Peyer's patch (tissue), 4 donors: ENCODE data around the gene ATG2B. TPM values are rescaled to one million over a fixed set of nuclear protein-coding genes. Genes with fewer than 3 reads are reported as not detected.

Experiments used
- DNase-seq, 3 donors: peaks; one replicate each; pipeline ENCODE4 v3.0.0-alpha.2; 2017 to 2019
- H3K27ac ChIP-seq, 4 donors: fragments of 200-600 bp; sonication (generic); one replicate each; pipeline ENCODE4 v1.5.1; 2016 to 2019
- H3K27me3 ChIP-seq, 2 donors: fragments of 200-600 bp; sonication (generic); one replicate each; pipeline ENCODE4 v1.5.1; 2019
- H3K36me3 ChIP-seq, 3 donors: fragments of 200-600 bp; sonication (generic); one replicate each; pipeline ENCODE4 v1.5.1; 2016 to 2019
- H3K4me1 ChIP-seq, 4 donors: fragments of 200-600 bp; sonication (generic); one replicate each; pipeline ENCODE4 v1.5.1; 2016 to 2019
- H3K4me3 ChIP-seq, 4 donors: fragments of 200-600 bp; sonication (generic); 1 replicate in 3 of 4; 2 replicates in 1 of 4; pipeline ENCODE4 v1.5.1; 2016 to 2019; ENCODE audit warnings: mild to moderate bottlenecking in 1 of 4
- H3K9me3 ChIP-seq, 4 donors: fragments of 200-600 bp; sonication (generic); one replicate each; pipeline ENCODE4 v1.5.1; 2016 to 2019; ENCODE audit warnings: mild to moderate bottlenecking in 1 of 4
- CTCF ChIP-seq, 6 experiments: fragments of 450-650 bp in 4 of 6; fragments of 200-600 bp in 2 of 6; sonication (generic) in 1 of 6; IDR thresholded peaks; one replicate each; pipeline ENCODE4 v1.5.1; 2017 to 2019; ENCODE audit warnings: antibody characterized with exemption in 6 of 6, mild to moderate bottlenecking in 3 of 6, moderate library complexity in 1 of 6
- POLR2A ChIP-seq, 2 donors: fragments of 450-650 bp; IDR thresholded peaks; one replicate each; pipeline ENCODE4 v1.5.1; 2017; ENCODE audit warnings: antibody characterized with exemption in 2 of 2, mild to moderate bottlenecking in 2 of 2, moderate library complexity in 2 of 2
- total RNA-seq, 4 donors: library from RNA; depleted of rRNA; stranded (reverse); fragments of >200 nt; gene quantifications; one replicate each; pipeline ENCODE4 v1.1.0, GENCODE V29; 2016

The ATG2B gene
- total RNA-seq, 4 donors from 2014 or later = 39.8 to 85.8 (median 47.4) TPM

DNA sequence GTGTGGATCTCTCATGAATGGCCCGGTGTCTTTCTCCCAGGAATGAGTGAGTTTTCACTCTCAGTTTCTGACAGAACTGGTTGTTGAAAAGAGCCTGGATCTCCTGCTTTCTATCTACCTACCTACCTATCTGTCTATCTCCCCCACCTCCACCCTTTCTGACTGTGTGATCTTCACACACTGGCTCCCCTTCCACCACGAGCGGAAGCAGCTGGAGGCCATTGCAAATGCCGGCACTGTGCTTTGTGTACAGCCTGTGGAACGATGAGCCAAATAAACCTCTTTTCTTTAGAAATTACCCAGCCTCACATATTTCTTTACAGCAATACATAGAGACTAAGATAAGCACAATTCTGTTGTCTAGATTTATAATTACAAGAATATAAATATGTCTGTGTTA lies 7.4 kb upstream of the ATG2B start:
- no peak for DNase-seq
- Histone ChIP-seq H3K4me1 (peaks cover 0 to 6% (median 0%) of the 10 kb centered on the region in 4 donors), H3K36me3 (no peaks in the 10 kb centered on the region), H3K27ac (no peak overlapping the region), H3K4me3 (no peak overlapping the region), H3K9me3 (no peaks in the 10 kb centered on the region), H3K27me3 (no peaks in the 10 kb centered on the region)
- TF ChIP-seq POLR2A (IDR thresholded peaks at IDR 0.05) (no peak), CTCF (IDR thresholded peaks at IDR 0.05) (no peak)

DNA sequence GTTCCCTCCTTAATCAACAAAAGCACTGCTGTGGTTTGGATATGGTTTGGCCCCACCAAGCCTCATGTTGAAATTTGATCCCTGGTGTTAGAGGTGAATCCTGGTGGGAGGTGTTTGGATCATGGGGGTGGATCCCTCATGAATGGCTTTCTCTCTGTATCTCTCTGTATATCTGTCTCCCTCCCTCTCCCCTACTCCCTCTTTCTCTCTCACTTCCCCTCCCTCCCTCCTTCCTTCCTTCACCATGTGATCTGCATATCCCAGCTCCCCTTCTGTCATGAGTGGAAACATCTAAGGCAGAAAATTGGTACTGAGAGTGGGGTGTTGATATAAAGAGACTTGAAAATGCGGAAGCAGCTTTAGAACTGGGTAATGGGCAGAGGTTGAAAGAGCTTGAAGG lies 5.4 kb upstream of the ATG2B start:
- no peak overlapping the region for H3K27ac ChIP-seq
- H3K36me3 ChIP-seq = no peaks in the 10 kb centered on the region
- no peak for DNase-seq
- no peaks in the 10 kb centered on the region for H3K9me3 ChIP-seq
- TF ChIP-seq POLR2A (IDR thresholded peaks at IDR 0.05) (no peak), CTCF (IDR thresholded peaks at IDR 0.05) (no peak)
- H3K4me1 ChIP-seq = peaks cover 0 to 13% (median 1%) of the 10 kb centered on the region in 4 donors
- H3K4me3 ChIP-seq = no peak overlapping the region
- H3K27me3 ChIP-seq = no peaks in the 10 kb centered on the region

GRCh38 chr14:96364962-96365361 lies 1.8 kb upstream of the ATG2B start:
- H3K36me3 ChIP-seq = no peaks in the 10 kb centered on the region
- H3K27me3 ChIP-seq = no peaks in the 10 kb centered on the region
- H3K4me3 ChIP-seq = peak overlapping the region in 2 of 4 donors; percentile 96 to 99
- TF ChIP-seq CTCF (IDR thresholded peaks at IDR 0.05) = no peak
- peak; percentile 40 to 86 for TF ChIP-seq POLR2A (IDR thresholded peaks at IDR 0.05)
- no peak for DNase-seq
- H3K27ac ChIP-seq = peak overlapping the region in 3 of 4 donors; percentile 47 to 99 (median 89)
- no peaks in the 10 kb centered on the region for H3K9me3 ChIP-seq
- peaks cover 0 to 31% (median 1%) of the 10 kb centered on the region in 4 donors for H3K4me1 ChIP-seq

DNA sequence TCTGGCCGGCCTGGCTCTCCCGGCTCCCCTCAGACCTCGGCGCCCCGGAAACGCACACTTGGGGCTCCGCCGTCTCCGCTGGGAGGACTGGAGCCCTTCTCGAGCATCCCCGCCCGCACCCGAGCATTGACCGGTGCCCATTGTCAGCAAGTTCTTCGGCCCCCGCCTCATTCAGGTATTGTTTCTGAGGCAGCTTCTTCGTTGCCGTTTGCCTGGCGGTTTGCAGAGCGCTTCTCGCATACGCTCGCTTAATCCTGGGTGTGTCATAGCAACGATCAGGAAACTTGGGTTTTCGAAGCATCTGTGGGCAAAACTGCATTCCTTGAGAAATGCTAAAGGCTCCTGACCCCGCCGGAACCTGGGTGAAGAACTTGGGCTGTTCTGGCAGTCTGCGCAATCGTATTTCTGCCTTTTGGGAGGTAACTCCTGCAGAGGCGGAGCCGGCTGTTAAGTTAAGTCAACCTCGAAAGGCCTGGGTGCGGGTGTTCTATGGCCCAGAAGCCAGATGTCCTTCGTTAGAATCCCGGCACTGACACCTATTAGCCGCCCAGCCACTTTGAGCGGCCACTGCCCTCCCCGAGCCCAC lies 703 bp upstream of the ATG2B start:
- peaks cover 0 to 37% (median 1%) of the 10 kb centered on the region in 4 donors for H3K4me1 ChIP-seq
- H3K27me3 ChIP-seq = no peaks in the 10 kb centered on the region
- H3K27ac ChIP-seq = peak overlapping the region; percentile 81 to 99 (median 90)
- H3K4me3 ChIP-seq = peak overlapping the region; percentile 54 to 99 (median 86)
- no peaks in the 10 kb centered on the region for H3K36me3 ChIP-seq
- DNase-seq = peak; percentile 36 to 77 (median 75)
- no peaks in the 10 kb centered on the region for H3K9me3 ChIP-seq
- peak; percentile 55 to 70 for TF ChIP-seq POLR2A (IDR thresholded peaks at IDR 0.05)
- TF ChIP-seq CTCF (IDR thresholded peaks at IDR 0.05) = no peak

DNA sequence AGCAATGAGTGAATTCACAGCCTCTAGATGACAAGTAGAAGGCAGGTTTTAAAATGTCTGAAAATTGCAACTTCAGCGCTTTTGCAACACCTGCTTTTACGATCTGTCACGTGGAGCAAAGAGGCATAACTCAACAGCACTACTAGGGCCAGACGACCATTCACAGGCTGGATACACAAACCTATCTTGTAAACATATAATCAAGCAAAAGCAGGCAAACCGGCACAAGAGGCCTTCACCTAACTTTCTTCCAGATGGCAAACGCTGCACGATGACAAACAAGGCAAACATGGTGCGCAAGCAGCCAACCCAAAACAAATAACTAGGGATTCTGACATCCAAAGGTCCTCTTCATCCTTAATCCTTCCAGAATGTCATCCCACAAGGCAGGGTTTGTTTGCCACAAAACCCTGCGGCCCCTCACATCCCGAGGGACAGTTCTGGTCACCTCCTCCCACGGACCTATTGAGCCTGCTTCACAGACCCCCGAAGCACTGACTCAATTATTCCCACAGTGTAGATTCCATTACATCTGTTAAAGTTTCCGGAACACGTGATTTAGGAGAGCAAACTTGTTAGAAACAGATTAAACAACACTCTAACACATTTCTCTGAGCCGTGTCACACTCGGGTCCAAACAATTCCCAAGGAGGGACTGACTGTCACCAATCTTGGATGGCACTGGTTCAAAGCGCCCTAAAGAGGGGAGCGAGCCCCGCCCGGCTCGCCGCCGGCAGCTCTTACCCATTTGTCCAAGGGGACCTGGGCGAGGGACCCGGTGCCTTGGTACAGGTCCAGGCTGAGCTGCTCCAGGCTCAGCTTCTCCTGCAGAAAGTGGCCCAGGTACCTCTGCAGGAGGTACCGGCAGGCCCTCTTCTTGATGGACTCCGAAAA lies 823 bp downstream of the ATG2B start:
- Histone ChIP-seq H3K27ac (peak overlapping the region; percentile 81 to 99 (median 90)), H3K27me3 (no peaks in the 10 kb centered on the region), H3K4me3 (peak overlapping the region; percentile 54 to 99 (median 86)), H3K9me3 (no peaks in the 10 kb centered on the region), H3K4me1 (peaks cover 0 to 37% (median 1%) of the 10 kb centered on the region in 4 donors), H3K36me3 (no peaks in the 10 kb centered on the region)
- DNase-seq = peak; percentile 39 to 77 (median 59)
- TF ChIP-seq POLR2A (IDR thresholded peaks at IDR 0.05) (peak; percentile 25 to 55), CTCF (IDR thresholded peaks at IDR 0.05) (no peak)
